Measurements from ENCODE around the gene AMOTL1.

GRCh38 chr11:94923004-94923334 is 154.8 kb downstream of the AMOTL1 start:
- TF ChIP-seq POLR2A (IDR thresholded peaks at IDR 0.05; ENCODE audit: low read depth, low read length), result no peak
- TF ChIP-seq TAF1 (IDR thresholded peaks at IDR 0.05; ENCODE audit: low read depth, low read length), result no peak
- no peak for TF ChIP-seq POLR2AphosphoS5 (IDR thresholded peaks at IDR 0.05; ENCODE audit: low read depth, low read length)
- no peak for TF ChIP-seq POU2F2 (IDR thresholded peaks at IDR 0.05; ENCODE audit: low read depth, low read length)
- no peak for TF ChIP-seq SPI1 (IDR thresholded peaks at IDR 0.05; ENCODE audit: low read depth, low read length)
- no peak for TF ChIP-seq PAX5 (IDR thresholded peaks at IDR 0.05; ENCODE audit: insufficient read depth, low read length, severe bottlenecking)
